Activated T-helper 17 cell treated with anti-CD3 and anti-CD28 coated beads, Interleukin-2, amount 50 U/mL, for 72 hours (primary cell): ENCODE data around the gene WDR90. TPM values are rescaled to one million over a fixed set of nuclear protein-coding genes. Genes with fewer than 3 reads are reported as not detected.
A peak's percentile ranks its signal among the peaks of the same experiment; 100 is the strongest.
"Not testable (repeated sequence)": the region's sequence is repeated elsewhere in the genome, so short reads cannot be mapped to it uniquely, and the experiment has no call there.

Experiments used
- ATAC-seq: fragments of 150-1000 bp; cut with Tn5 transposase; replicated peaks from 2 replicates; pipeline ENCODE4 v1.10.0; 2021; ENCODE audit warnings: mild to moderate bottlenecking, moderate library complexity
- H3K27ac Mint-ChIP-seq: one replicate; pipeline ENCODE4 v1.8.0; 2022; ENCODE audit warnings: mixed read lengths
- H3K27me3 Mint-ChIP-seq: one replicate; pipeline ENCODE4 v1.8.0; 2022; ENCODE audit warnings: mixed read lengths
- H3K36me3 Mint-ChIP-seq: one replicate; pipeline ENCODE4 v1.8.0; 2022; ENCODE audit warnings: low read depth, mild to moderate bottlenecking, mixed read lengths
- H3K4me1 Mint-ChIP-seq: one replicate; pipeline ENCODE4 v1.8.0; 2022; ENCODE audit warnings: mixed read lengths
- H3K4me3 Mint-ChIP-seq: one replicate; pipeline ENCODE4 v1.8.0; 2022; ENCODE audit warnings: mild to moderate bottlenecking, mixed read lengths
- H3K9me3 Mint-ChIP-seq: one replicate; pipeline ENCODE4 v1.8.0; 2022; ENCODE audit warnings: mixed read lengths
- total RNA-seq, 2 donors: library from RNA; stranded (reverse); gene quantifications; one replicate each; pipeline ENCODE4 v1.2.3, GENCODE V29; 2022

The WDR90 gene
- total RNA-seq, 2 donors from 2014 or later, result 50.7 to 93.9 TPM

DNA sequence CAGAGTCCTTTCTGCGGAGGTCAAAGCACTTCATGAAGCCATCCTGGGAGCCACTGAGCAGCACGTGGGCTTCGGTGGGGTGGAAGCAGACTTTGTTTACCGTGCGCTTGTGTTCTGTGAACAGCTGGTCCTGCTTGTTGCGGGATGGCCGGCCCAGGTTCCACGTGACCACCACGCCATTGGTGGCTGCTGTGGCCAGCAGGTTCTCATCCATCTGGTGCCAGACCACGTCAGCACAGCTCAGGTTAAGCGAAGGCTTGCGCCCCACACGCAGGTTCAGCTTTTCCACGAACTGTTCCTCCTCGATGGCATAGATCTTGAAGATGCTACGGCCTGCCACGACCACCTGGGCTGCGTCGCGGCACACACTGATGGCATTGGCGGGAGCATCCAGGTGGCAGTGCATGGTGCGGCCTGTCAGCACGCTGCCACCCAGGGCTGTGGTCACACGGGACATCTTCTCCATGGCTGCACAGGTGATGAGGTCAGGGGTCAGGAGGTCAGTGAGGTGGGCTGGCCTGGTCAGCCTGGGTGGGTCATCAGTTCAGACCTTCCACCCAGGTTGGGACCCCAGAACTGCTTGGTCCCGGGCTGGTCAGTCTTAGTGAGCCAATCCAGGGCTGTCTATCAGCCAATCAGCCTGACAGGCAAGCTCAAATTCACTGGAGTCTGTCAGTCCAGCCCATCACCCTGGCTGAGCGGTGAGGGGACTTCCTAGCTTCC is 40.2 kb downstream of the WDR90 start:
- Mint-ChIP-seq H3K4me3 (peak overlapping the region; percentile 82), H3K27me3 (no peaks in the 10 kb centered on the region), H3K36me3 (peaks cover 8% of the 10 kb centered on the region), H3K27ac (peak overlapping the region; percentile 87), H3K9me3 (no peaks in the 10 kb centered on the region), H3K4me1 (peaks cover 9% of the 10 kb centered on the region)
- ATAC-seq, result no peak

DNA sequence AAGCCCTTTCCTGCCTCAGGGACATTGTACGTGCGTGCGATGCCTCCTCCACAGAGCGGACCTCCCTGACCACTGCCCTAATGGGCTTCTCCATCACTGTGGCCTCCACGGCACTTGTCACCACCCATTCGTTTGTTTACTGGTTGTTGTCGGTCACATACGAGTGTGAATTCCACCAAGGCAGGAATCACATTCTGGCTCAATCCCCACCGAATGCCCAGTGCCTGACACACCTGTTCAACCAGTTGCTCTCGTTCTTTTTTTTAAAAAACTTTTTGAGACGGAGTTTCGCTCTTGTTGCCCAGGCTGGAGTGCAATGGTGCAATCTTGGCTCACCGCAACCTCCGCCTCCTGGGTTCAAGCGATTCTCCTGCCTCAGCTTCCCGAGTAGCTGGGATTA is 42.1 kb downstream of the WDR90 start:
- not testable (repeated sequence) for H3K36me3 Mint-ChIP-seq, H3K9me3 Mint-ChIP-seq, H3K27me3 Mint-ChIP-seq, ATAC-seq, H3K4me1 Mint-ChIP-seq
- peak overlapping the region; percentile 87 for H3K27ac Mint-ChIP-seq
- peak overlapping the region; percentile 82 for H3K4me3 Mint-ChIP-seq

- peak overlapping the region; percentile 82 for H3K4me3 Mint-ChIP-seq
These were observed 43.4 kb downstream of the WDR90 start for GRCh38 chr16:692356-693108.

GRCh38 chr16:693364-693763 is 44.2 kb downstream of the WDR90 start:
- Mint-ChIP-seq H3K27ac (no peak overlapping the region), H3K4me1 (peaks cover 9% of the 10 kb centered on the region), H3K4me3 (peak overlapping the region; percentile 82), H3K27me3 (no peaks in the 10 kb centered on the region), H3K36me3 (no peaks in the 10 kb centered on the region), H3K9me3 (no peaks in the 10 kb centered on the region)
- ATAC-seq, result no peak

More at GRCh38 chr16:692356-693108, 43.4 kb downstream of the WDR90 start:
- Mint-ChIP-seq H3K36me3 (no peaks in the 10 kb centered on the region), H3K4me1 (peaks cover 9% of the 10 kb centered on the region), H3K9me3 (no peaks in the 10 kb centered on the region), H3K27me3 (no peaks in the 10 kb centered on the region), H3K27ac (no peak overlapping the region)
- ATAC-seq, result no peak

DNA sequence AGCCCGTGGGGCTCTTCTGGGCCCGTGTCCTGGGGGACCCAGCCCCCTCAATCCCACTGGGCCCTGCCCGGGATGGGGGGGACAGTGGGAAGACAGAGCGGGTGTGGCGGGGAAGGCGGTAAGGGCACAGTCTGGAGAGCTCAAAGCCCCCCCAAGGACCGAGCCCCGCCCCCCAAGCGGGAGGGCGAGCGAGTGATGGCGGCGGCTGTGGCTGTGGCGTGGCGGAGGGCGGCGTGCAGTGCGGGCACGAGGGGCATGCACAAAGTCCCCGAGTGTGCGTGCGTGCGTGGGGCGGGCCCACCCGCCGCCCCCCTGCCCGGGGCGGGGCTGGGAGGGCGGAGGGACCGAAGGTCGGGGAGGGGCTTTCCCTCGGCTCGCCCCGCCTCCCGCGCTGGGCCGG is 44.6 kb downstream of the WDR90 start:
- H3K36me3 Mint-ChIP-seq, result no peaks in the 10 kb centered on the region
- peak overlapping the region; percentile 82 for H3K4me3 Mint-ChIP-seq
- H3K27ac Mint-ChIP-seq, result no peak overlapping the region
- H3K4me1 Mint-ChIP-seq, result peaks cover 9% of the 10 kb centered on the region
- H3K9me3 Mint-ChIP-seq, result no peaks in the 10 kb centered on the region
- no peaks in the 10 kb centered on the region for H3K27me3 Mint-ChIP-seq
- ATAC-seq, result no peak

GRCh38 chr16:694187-694862 is 45.2 kb downstream of the WDR90 start:
- ATAC-seq, result no peak
- Mint-ChIP-seq H3K9me3 (no peaks in the 10 kb centered on the region), H3K4me1 (peaks cover 9% of the 10 kb centered on the region), H3K27me3 (no peaks in the 10 kb centered on the region), H3K27ac (no peak overlapping the region), H3K36me3 (no peaks in the 10 kb centered on the region), H3K4me3 (peak overlapping the region; percentile 90)

GRCh38 chr16:694863-695354 is 45.7 kb downstream of the WDR90 start:
- Mint-ChIP-seq H3K27ac (peak overlapping the region; percentile 90), H3K4me3 (peak overlapping the region; percentile 90), H3K4me1 (peaks cover 9% of the 10 kb centered on the region), H3K36me3 (no peaks in the 10 kb centered on the region), H3K27me3 (no peaks in the 10 kb centered on the region), H3K9me3 (no peaks in the 10 kb centered on the region)
- no peak for ATAC-seq

DNA sequence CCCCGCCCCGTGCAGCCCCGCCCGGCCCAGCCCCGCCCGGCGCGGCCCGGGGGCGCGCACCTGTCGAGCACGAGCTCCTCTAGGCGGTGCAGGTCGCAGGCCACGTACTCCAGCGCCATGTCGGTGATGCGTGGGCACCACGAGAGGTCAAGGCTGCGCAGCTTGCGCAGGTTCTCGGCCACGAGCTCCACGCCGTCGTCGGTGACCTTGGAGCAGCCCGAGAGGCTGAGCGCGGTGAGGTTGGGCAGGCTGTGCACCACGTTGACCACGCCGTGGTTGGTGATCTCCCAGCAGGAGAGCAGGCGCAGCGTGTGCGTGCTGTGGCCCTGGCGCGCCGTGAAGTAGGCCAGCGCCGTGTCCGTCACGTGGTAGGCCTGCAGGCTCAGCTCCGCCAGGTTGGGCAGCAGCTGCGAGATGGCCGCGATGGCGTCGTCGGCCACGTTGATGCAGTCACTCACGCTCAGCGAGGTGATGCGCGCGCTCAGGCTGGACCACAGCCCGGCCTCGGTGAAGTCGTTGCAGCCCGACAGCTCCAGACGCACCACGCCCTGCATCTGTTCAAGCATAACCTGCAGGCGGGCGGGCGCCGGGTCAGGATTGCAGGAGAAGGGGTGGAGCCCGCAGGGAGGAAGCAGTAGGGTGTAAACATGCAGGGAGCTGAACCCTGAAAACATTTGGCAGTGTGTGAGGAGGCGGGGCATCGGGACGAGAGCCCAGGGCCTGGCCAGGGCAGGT is 46.4 kb downstream of the WDR90 start:
- Mint-ChIP-seq H3K4me3 (peak overlapping the region; percentile 90), H3K27me3 (no peaks in the 10 kb centered on the region), H3K27ac (peak overlapping the region; percentile 90), H3K4me1 (peaks cover 9% of the 10 kb centered on the region), H3K9me3 (no peaks in the 10 kb centered on the region), H3K36me3 (no peaks in the 10 kb centered on the region)
- ATAC-seq, result peak; percentile 86

DNA sequence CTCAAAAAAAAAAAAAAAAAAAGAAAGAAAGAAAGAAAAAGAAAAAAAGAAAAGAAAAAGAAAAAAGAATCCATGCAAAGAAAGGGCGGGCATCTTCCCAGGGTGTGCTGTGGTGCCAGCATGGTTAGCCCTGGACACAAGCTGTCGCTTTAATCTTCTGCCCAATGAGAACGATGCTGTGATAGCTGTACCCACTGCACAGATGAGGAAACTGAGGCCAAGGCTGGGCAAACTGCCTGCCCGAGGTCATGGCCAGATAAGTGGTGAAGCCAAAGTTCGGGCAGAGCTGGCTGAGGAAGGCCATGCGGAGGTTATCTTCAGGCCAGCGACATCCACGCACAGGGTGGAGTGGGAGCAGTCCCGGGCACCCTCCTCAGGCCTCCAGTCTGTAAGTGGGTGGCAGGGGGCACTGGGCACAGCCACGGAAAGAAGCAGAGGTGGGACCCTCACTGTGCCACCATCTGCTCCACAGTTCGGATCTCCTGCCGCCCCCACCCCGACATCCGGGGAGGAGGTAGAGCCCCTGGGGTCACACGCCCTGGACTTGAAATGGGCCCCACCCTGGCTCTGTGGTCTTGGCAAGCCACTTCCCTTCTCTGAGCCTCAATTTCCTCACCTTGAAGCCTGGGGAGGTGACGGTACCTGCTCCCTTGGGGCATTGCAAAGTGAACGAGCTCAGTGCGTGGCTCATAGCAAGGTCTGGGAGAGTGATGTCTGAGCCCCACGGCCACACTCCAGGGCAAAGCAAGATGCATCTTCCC is 49.9 kb downstream of the WDR90 start:
- no peaks in the 10 kb centered on the region for H3K4me1 Mint-ChIP-seq
- ATAC-seq, result no peak
- no peak overlapping the region for H3K27ac Mint-ChIP-seq
- peaks cover 4% of the 10 kb centered on the region for H3K27me3 Mint-ChIP-seq
- H3K4me3 Mint-ChIP-seq, result peak overlapping the region; percentile 12
- H3K36me3 Mint-ChIP-seq, result no peaks in the 10 kb centered on the region
- H3K9me3 Mint-ChIP-seq, result no peaks in the 10 kb centered on the region

DNA sequence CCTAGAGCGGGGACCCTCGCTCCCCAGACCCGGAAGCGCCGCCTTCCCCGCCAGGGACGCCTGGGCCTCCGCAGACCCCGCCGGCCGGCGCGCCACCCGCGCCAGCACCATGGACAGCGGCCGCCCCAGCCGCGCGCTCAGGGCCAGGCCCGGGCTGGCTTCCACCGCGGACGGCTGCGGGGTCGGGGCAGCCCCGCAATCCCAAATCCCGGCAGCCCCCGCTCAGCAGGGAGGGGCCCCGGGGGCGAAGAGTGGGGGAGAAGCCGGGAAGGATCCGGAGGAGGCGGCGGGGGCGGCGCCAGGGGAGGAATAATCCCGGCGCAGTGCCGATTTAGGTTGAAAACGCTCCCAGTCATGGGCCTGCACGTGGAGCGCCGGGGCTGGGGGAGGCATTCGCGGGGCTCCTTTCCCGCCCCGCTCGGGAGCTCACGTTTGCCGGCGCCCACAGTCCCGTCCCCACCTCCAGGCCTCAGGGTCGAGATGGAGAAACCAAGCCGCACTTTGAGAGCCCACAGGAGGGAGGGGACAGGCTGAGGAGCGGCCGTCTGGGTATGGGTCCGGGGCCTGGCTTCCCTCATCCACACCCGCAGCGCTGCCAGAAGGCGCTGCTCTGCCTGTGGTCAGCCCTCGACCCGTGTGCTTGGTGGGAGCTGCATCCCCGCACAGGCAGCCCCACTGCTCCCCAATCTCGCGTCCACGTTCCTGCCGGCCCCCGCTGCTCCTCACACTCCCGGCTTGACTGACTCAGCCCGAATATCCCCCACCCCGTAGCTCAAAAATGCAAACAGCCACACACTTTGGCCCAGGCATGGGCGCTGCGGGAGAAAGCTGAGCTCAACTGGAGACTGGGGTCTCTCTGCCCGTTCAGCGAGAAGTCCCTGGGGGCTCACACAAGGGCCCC is 51.8 kb downstream of the WDR90 start:
- peaks cover 4% of the 10 kb centered on the region for H3K27me3 Mint-ChIP-seq
- no peak overlapping the region for H3K4me3 Mint-ChIP-seq
- peak; percentile 41 for ATAC-seq
- no peaks in the 10 kb centered on the region for H3K36me3 Mint-ChIP-seq
- H3K27ac Mint-ChIP-seq, result no peak overlapping the region
- H3K4me1 Mint-ChIP-seq, result no peaks in the 10 kb centered on the region
- no peaks in the 10 kb centered on the region for H3K9me3 Mint-ChIP-seq

DNA sequence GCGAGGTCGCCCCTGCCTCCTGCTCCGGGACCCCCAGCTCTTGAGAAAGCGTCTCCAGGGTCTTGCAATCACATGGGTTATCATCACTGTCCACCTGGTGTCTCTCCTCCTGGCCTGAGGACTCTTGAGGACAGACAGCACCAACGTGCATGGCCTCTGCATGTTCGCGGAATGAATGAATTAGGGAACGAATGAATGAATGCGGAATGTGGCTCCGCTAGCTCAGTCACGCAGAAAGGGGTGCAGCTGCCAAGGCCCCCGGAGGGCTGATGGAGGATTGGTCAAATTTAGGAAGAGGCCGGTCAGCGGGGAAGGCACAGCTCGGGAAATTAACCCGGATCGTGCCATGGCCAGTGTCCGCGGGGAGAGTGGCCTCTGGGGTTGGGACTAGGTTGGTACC is 53.2 kb downstream of the WDR90 start:
- H3K36me3 Mint-ChIP-seq, result no peaks in the 10 kb centered on the region
- ATAC-seq, result no peak
- H3K4me3 Mint-ChIP-seq, result no peak overlapping the region
- H3K27ac Mint-ChIP-seq, result no peak overlapping the region
- peaks cover 8% of the 10 kb centered on the region for H3K27me3 Mint-ChIP-seq
- no peaks in the 10 kb centered on the region for H3K4me1 Mint-ChIP-seq
- H3K9me3 Mint-ChIP-seq, result no peaks in the 10 kb centered on the region

DNA sequence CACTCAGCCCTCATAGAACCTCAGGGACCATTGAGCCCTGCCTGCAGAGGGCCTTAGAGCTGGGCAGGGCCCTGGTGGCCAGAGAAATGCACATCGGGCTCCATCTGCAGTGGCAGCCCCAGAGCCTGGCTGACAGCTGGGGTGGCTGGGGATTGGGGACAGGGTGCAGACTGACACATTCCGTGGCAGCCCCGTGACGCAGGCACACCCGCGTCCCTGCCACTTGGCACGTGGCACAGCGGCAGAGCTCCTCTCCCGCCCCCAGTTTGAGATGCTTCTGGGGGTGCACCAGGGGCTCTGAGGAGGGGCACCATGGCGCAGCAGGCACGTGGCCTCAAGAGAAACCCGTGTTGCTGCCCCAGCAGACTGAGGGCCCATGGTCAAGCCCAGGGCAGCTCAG is 54.2 kb downstream of the WDR90 start:
- H3K27ac Mint-ChIP-seq, result no peak overlapping the region
- H3K36me3 Mint-ChIP-seq, result no peaks in the 10 kb centered on the region
- no peaks in the 10 kb centered on the region for H3K9me3 Mint-ChIP-seq
- H3K27me3 Mint-ChIP-seq, result peaks cover 16% of the 10 kb centered on the region
- H3K4me3 Mint-ChIP-seq, result no peak overlapping the region
- no peak for ATAC-seq
- H3K4me1 Mint-ChIP-seq, result no peaks in the 10 kb centered on the region

- ATAC-seq, result no peak
- Mint-ChIP-seq H3K27ac (no peak overlapping the region), H3K9me3 (no peaks in the 10 kb centered on the region), H3K4me3 (no peak overlapping the region), H3K36me3 (no peaks in the 10 kb centered on the region), H3K4me1 (no peaks in the 10 kb centered on the region), H3K27me3 (peaks cover 16% of the 10 kb centered on the region)
These were observed 54.9 kb downstream of the WDR90 start for GRCh38 chr16:704047-704446.
